GM06990 (cell line): Measurements from ENCODE around the gene FGF12.

Experiments used
- DNase-seq: peaks from one replicate; pipeline ENCODE4 v3.0.0-alpha.2; 2011; ENCODE audit not compliant: insufficient read length; ENCODE audit errors: extremely low read depth
- H3K27me3 ChIP-seq: replicated peaks from 2 replicates; pipeline ENCODE4 v1.6.0; 2011; ENCODE audit warnings: low read length; ENCODE audit not compliant: control insufficient read depth, insufficient read depth
- H3K36me3 ChIP-seq: 2 replicates; pipeline ENCODE4 v1.5.1; 2011; ENCODE audit warnings: low read length; ENCODE audit not compliant: control insufficient read depth, insufficient read depth
- H3K4me3 ChIP-seq: replicated peaks from 2 replicates; pipeline ENCODE4 v1.5.1; 2011; ENCODE audit warnings: low read depth, mild to moderate bottlenecking, control low read depth, low read length
- CTCF ChIP-seq: IDR thresholded peaks from 2 replicates; pipeline ENCODE4 v1.5.1; 2011; ENCODE audit warnings: low read length, control low read depth, mild to moderate bottlenecking, inconsistent platforms; ENCODE audit not compliant: insufficient read depth, poor library complexity, severe bottlenecking

Gene FGF12

GRCh38 chr3:192444096-192444790, 283.1 kb downstream of the FGF12 start:
- Histone ChIP-seq H3K27me3 (no peaks in the 10 kb centered on the region; the same call in 1 of the 2 replicates), H3K4me3 (no peak overlapping the region), H3K36me3 (no peaks in the 10 kb centered on the region)
- TF ChIP-seq CTCF, result peak; percentile 96
- DNase-seq, result peak; percentile 24

GRCh38 chr3:192435241-192435640, 292.1 kb downstream of the FGF12 start:
- H3K27me3 ChIP-seq, result no peaks in the 10 kb centered on the region
- no peak for TF ChIP-seq CTCF
- H3K36me3 ChIP-seq, result no peaks in the 10 kb centered on the region
- no peak for DNase-seq
- no peak overlapping the region for H3K4me3 ChIP-seq

- no peaks in the 10 kb centered on the region for H3K27me3 ChIP-seq
- no peak for TF ChIP-seq CTCF
- no peak for DNase-seq
- no peaks in the 10 kb centered on the region for H3K36me3 ChIP-seq
- no peak overlapping the region for H3K4me3 ChIP-seq
Measured at GRCh38 chr3:192434186-192434585, 293.2 kb downstream of the FGF12 start.

- Histone ChIP-seq H3K4me3 (no peak overlapping the region), H3K27me3 (no peaks in the 10 kb centered on the region), H3K36me3 (no peaks in the 10 kb centered on the region)
- no peak for TF ChIP-seq CTCF
- no peak for DNase-seq
Measured at GRCh38 chr3:192433704-192434103, 293.6 kb downstream of the FGF12 start.

- no peaks in the 10 kb centered on the region for H3K36me3 ChIP-seq
- no peaks in the 10 kb centered on the region; the same call in 1 of the 2 replicates for H3K27me3 ChIP-seq
- no peak for DNase-seq
- TF ChIP-seq CTCF, result no peak
- H3K4me3 ChIP-seq, result no peak overlapping the region
Measured at GRCh38 chr3:192422997-192423342, 304.4 kb downstream of the FGF12 start.
